Measurements from ENCODE around the gene MRPL2.

DNA sequence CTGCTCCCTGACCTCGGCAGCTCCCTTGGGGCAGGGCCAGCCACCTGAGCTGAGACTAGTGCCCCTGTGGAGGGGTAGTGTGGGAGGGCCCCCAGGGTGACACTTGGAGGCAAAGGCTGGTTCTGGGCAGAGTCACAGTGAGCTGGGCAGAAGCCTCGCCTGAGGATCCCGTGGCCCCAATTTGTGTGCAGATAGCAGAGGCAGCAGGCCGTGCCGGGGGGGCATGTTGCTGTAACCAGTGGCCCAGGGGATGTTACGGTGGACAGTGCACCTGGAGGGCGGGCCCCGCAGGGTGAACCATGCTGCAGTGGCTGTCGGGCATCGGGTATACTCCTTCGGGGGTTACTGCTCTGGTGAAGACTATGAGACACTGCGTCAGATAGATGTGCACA is 42.3 kb downstream of the MRPL2 start:
- TF ChIP-seq POLR2AphosphoS5 (IDR thresholded peaks at IDR 0.05): no peak
- TF ChIP-seq, protein P1, sequence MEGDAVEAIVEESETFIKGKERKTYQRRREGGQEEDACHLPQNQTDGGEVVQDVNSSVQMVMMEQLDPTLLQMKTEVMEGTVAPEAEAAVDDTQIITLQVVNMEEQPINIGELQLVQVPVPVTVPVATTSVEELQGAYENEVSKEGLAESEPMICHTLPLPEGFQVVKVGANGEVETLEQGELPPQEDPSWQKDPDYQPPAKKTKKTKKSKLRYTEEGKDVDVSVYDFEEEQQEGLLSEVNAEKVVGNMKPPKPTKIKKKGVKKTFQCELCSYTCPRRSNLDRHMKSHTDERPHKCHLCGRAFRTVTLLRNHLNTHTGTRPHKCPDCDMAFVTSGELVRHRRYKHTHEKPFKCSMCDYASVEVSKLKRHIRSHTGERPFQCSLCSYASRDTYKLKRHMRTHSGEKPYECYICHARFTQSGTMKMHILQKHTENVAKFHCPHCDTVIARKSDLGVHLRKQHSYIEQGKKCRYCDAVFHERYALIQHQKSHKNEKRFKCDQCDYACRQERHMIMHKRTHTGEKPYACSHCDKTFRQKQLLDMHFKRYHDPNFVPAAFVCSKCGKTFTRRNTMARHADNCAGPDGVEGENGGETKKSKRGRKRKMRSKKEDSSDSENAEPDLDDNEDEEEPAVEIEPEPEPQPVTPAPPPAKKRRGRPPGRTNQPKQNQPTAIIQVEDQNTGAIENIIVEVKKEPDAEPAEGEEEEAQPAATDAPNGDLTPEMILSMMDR (IDR thresholded peaks at IDR 0.05 in 8 of 11, conservative IDR thresholded peaks at IDR 0.05 in 3 of 11): no peak
